NCI-H524 (cell line): ENCODE data around the gene MAPKAPK3.

ENCODE experiments used
- DNase-seq, 2 experiments: peaks; one replicate each; lab custom pipeline; 2025; lab: John Stamatoyannopoulos, UW

Gene MAPKAPK3

GRCh38 chr3:50689558-50689957 lies 72.6 kb downstream of the MAPKAPK3 start:
- DNase-seq, result no peak

- no peak for DNase-seq
These were observed 78.1 kb downstream of the MAPKAPK3 start for GRCh38 chr3:50695031-50695430.

- DNase-seq, result no peak
These were observed 79.3 kb downstream of the MAPKAPK3 start for GRCh38 chr3:50696276-50696675.

GRCh38 chr3:50698269-50698668 lies 81.3 kb downstream of the MAPKAPK3 start:
- no peak for DNase-seq
